GM12878 (cell line): Measurements from ENCODE around the gene OXCT1.

ENCODE experiments used
- ATF7 ChIP-seq: fragments of 450-650 bp; IDR thresholded peaks from 2 replicates; pipeline ENCODE4 v1.6.1; 2016; ENCODE audit warnings: low read depth, mild to moderate bottlenecking
- FOXM1 ChIP-seq: IDR thresholded peaks from 2 replicates; pipeline ENCODE4 v1.6.1; 2012; ENCODE audit warnings: low read depth, mild to moderate bottlenecking, inconsistent platforms, low read length, moderate library complexity
- GATAD2B ChIP-seq: fragments of 450-650 bp; conservative IDR thresholded peaks from 2 replicates; pipeline ENCODE4 v1.6.1; 2017; ENCODE audit warnings: low read depth, mild to moderate bottlenecking, moderate library complexity
- NR2C1 ChIP-seq: fragments of 450-650 bp; IDR thresholded peaks from 2 replicates; pipeline ENCODE4 v1.6.1; 2017; ENCODE audit warnings: antibody characterized with exemption, mild to moderate bottlenecking, moderate library complexity
- POLR2A ChIP-seq: IDR thresholded peaks from 2 replicates; pipeline ENCODE4 v1.6.1; 2011; ENCODE audit warnings: low read depth, mild to moderate bottlenecking, low read length
- TF ChIP-seq, protein P1 (sequence below): IDR thresholded peaks from 2 replicates; pipeline ENCODE4 v1.6.1; 2012; ENCODE audit warnings: low read depth, low read length, improper control_type of control experiment
- TF ChIP-seq, protein P2 (sequence below): IDR thresholded peaks from 2 replicates; pipeline ENCODE4 v1.6.1; 2011; ENCODE audit warnings: low read depth, low read length, improper control_type of control experiment, borderline replicate concordance

DNA sequence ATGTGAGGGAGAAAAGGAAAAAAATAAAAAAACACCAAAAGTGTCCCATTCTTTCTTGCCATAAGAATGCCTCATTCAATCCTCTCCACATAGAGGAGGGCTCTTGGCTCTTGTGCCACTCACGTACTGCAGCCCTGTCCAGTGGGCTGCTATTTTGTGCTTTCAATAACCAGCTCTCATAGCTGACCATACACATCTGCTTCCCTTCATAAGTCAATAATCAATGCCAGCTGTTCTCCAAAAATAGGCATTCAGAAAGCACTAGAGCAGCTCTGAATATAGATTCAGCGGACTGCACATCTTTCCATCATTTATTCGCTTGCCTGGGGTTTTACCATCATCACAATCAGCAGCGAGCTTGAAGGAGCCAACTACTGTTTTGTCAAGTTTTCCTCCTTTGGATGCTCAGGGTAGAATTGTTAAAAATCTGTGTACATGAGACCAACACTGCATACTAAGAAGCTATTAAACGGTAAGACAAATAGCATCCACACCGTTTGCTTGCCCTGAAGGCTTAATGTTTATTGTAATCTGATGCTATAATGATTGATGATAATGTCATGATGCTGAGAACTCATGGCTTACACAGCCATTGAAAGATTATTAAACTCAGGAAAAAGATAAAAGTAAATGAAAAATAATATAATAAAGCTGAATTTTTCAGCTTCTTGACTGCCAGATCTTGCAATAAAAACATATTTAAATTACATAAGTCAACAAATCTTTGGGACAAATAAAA lies 80.0 kb downstream of the OXCT1 start:
- TF ChIP-seq, protein P1, sequence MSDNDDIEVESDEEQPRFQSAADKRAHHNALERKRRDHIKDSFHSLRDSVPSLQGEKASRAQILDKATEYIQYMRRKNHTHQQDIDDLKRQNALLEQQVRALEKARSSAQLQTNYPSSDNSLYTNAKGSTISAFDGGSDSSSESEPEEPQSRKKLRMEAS: no peak
- TF ChIP-seq POLR2A (no peak), GATAD2B (no peak), NR2C1 (no peak), ATF7 (no peak), FOXM1 (no peak)
- TF ChIP-seq, protein P2, sequence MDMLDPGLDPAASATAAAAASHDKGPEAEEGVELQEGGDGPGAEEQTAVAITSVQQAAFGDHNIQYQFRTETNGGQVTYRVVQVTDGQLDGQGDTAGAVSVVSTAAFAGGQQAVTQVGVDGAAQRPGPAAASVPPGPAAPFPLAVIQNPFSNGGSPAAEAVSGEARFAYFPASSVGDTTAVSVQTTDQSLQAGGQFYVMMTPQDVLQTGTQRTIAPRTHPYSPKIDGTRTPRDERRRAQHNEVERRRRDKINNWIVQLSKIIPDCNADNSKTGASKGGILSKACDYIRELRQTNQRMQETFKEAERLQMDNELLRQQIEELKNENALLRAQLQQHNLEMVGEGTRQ: no peak
